ENCODE results near the gene TACC2. TPM values are rescaled to one million over a fixed set of nuclear protein-coding genes. Genes with fewer than 3 reads are reported as not detected.

Gene TACC2
- total RNA-seq, 4 donors from 2014 or later: 11.5 to 73.0 (median 14.5) TPM

- Histone ChIP-seq H3K27me3 (no peaks in the 10 kb centered on the region), H3K27ac (no peak overlapping the region), H3K4me1 (no peaks in the 10 kb centered on the region), H3K9me3 (no peaks in the 10 kb centered on the region), H3K4me3 (no peak overlapping the region), H3K36me3 (no peaks in the 10 kb centered on the region)
- intact Hi-C loops (cut with DNase I; ENCODE audit: low total_unique reads): no loop called here
- TF ChIP-seq, protein P1, sequence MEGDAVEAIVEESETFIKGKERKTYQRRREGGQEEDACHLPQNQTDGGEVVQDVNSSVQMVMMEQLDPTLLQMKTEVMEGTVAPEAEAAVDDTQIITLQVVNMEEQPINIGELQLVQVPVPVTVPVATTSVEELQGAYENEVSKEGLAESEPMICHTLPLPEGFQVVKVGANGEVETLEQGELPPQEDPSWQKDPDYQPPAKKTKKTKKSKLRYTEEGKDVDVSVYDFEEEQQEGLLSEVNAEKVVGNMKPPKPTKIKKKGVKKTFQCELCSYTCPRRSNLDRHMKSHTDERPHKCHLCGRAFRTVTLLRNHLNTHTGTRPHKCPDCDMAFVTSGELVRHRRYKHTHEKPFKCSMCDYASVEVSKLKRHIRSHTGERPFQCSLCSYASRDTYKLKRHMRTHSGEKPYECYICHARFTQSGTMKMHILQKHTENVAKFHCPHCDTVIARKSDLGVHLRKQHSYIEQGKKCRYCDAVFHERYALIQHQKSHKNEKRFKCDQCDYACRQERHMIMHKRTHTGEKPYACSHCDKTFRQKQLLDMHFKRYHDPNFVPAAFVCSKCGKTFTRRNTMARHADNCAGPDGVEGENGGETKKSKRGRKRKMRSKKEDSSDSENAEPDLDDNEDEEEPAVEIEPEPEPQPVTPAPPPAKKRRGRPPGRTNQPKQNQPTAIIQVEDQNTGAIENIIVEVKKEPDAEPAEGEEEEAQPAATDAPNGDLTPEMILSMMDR (IDR thresholded peaks at IDR 0.05): no peak
- no peak for TF ChIP-seq POLR2A (IDR thresholded peaks at IDR 0.05)
- no peak for DNase-seq
Measured at GRCh38 chr10:122208571-122209430, 219.8 kb downstream of the TACC2 start.

DNA sequence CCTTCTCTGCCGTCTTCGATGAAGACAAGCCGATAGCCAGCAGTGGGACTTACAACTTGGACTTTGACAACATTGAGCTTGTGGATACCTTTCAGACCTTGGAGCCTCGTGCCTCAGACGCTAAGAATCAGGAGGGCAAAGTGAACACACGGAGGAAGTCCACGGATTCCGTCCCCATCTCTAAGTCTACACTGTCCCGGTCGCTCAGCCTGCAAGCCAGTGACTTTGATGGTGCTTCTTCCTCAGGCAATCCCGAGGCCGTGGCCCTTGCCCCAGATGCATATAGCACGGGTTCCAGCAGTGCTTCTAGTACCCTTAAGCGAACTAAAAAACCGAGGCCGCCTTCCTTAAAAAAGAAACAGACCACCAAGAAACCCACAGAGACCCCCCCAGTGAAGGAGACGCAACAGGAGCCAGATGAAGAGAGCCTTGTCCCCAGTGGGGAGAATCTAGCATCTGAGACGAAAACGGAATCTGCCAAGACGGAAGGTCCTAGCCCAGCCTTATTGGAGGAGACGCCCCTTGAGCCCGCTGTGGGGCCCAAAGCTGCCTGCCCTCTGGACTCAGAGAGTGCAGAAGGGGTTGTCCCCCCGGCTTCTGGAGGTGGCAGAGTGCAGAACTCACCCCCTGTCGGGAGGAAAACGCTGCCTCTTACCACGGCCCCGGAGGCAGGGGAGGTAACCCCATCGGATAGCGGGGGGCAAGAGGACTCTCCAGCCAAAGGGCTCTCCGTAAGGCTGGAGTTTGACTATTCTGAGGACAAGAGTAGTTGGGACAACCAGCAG, 221.7 kb downstream of the TACC2 start:
- DNase-seq: no peak
- Histone ChIP-seq H3K36me3 (no peaks in the 10 kb centered on the region), H3K4me3 (no peak overlapping the region), H3K27ac (no peak overlapping the region), H3K9me3 (no peaks in the 10 kb centered on the region), H3K27me3 (no peaks in the 10 kb centered on the region), H3K4me1 (no peaks in the 10 kb centered on the region)
- intact Hi-C loops (cut with DNase I; ENCODE audit: low total_unique reads): no loop called here
- TF ChIP-seq, protein P1 (IDR thresholded peaks at IDR 0.05): no peak

DNA sequence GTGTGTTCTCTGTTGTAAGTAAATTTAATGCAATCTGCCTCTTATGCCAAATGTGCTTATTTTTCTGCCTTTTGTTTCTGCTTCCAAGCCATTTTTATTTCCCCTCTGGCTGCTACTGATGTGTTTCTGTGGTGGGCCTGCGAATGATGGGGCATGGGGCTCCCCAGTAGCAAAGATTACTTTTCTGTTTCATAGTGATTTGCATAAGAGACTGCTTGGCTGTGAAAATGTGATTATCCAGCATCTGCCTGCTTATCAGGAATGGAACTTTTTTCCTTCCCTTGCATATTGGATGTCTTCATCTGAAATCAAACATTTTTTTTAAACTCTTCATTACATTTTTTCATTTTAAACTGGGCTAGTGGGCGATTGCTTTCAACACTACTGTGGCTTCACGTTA, 224.4 kb downstream of the TACC2 start:
- DNase-seq: no peak

DNA sequence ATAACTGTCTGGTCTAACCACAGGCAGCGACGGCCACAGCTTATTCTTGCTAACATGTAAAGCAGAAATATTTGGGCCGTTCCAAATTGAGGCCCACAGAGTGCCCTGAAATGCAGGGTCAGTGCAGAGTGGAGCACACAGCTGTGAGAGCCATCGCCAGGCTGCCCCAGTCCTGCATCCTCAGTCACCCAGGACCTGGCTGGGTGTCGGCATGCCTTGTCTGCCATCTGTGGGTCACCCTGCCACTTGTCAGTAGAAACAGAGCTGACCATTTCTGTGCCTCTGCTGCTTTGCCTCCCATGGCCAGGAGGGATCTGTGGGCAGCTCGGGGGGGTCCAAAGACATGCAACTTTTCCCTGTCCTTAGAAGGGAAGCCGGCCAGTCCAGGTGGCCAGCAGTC, 224.8 kb downstream of the TACC2 start:
- no peak for DNase-seq
- no peak for TF ChIP-seq POLR2A (IDR thresholded peaks at IDR 0.05)
- TF ChIP-seq, protein P1 (IDR thresholded peaks at IDR 0.05): no peak
- no peaks in the 10 kb centered on the region for H3K9me3 ChIP-seq
- no peaks in the 10 kb centered on the region for H3K27me3 ChIP-seq
- H3K27ac ChIP-seq: no peak overlapping the region
- no peaks in the 10 kb centered on the region for H3K4me1 ChIP-seq
- no peaks in the 10 kb centered on the region for H3K36me3 ChIP-seq
- intact Hi-C loops (cut with DNase I; ENCODE audit: low total_unique reads): no loop called here
- no peak overlapping the region for H3K4me3 ChIP-seq

More for the DNA sequence above, 224.4 kb downstream of the TACC2 start:
- Histone ChIP-seq H3K27me3 (no peaks in the 10 kb centered on the region), H3K9me3 (no peaks in the 10 kb centered on the region), H3K4me3 (no peak overlapping the region), H3K36me3 (no peaks in the 10 kb centered on the region), H3K27ac (no peak overlapping the region), H3K4me1 (no peaks in the 10 kb centered on the region)
- TF ChIP-seq, protein P1 (IDR thresholded peaks at IDR 0.05): no peak
- no peak for TF ChIP-seq POLR2A (IDR thresholded peaks at IDR 0.05)
- intact Hi-C loops (cut with DNase I; ENCODE audit: low total_unique reads): no loop called here

- H3K4me1 ChIP-seq: no peaks in the 10 kb centered on the region
- no peak for DNase-seq
- H3K27ac ChIP-seq: no peak overlapping the region
- TF ChIP-seq POLR2A (IDR thresholded peaks at IDR 0.05): no peak
- TF ChIP-seq, protein P1 (IDR thresholded peaks at IDR 0.05): no peak
- H3K4me3 ChIP-seq: no peak overlapping the region
- H3K9me3 ChIP-seq: no peaks in the 10 kb centered on the region
- intact Hi-C loops (cut with DNase I; ENCODE audit: low total_unique reads): no loop called here
- H3K36me3 ChIP-seq: no peaks in the 10 kb centered on the region
- H3K27me3 ChIP-seq: no peaks in the 10 kb centered on the region
Measured at GRCh38 chr10:122216047-122216446, 227.1 kb downstream of the TACC2 start.
